GM12874 (cell line): Measurements from ENCODE around the gene CHD9NB.
A peak's percentile ranks its signal among the peaks of the same experiment; 100 is the strongest.

Experiments
- TF ChIP-seq, protein P1 (sequence below): IDR thresholded peaks from 2 replicates; pipeline ENCODE4 v1.5.1; 2011; ENCODE audit warnings: low read depth, mild to moderate bottlenecking, control low read depth, low read length, moderate library complexity; ENCODE audit not compliant: insufficient read depth

Gene CHD9NB

DNA sequence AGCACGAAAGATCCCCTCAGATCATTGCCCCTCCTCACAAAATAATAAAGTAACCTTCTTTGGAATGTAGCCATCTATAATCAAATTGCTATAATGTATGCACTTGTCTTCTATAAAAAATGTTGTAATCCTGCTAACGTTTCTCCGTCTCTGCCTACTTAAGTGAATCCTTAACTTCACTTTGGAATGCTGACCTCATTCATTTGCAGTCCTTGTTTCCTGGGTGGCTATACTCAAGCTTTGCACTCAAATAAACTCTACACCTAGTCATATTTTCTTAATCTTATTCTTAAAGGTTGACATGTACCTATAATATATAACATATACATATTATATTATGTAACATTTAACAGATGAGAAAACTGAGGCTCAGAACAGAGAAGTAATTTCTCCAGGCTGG, 22.7 kb downstream of the CHD9NB start:
- TF ChIP-seq, protein P1, sequence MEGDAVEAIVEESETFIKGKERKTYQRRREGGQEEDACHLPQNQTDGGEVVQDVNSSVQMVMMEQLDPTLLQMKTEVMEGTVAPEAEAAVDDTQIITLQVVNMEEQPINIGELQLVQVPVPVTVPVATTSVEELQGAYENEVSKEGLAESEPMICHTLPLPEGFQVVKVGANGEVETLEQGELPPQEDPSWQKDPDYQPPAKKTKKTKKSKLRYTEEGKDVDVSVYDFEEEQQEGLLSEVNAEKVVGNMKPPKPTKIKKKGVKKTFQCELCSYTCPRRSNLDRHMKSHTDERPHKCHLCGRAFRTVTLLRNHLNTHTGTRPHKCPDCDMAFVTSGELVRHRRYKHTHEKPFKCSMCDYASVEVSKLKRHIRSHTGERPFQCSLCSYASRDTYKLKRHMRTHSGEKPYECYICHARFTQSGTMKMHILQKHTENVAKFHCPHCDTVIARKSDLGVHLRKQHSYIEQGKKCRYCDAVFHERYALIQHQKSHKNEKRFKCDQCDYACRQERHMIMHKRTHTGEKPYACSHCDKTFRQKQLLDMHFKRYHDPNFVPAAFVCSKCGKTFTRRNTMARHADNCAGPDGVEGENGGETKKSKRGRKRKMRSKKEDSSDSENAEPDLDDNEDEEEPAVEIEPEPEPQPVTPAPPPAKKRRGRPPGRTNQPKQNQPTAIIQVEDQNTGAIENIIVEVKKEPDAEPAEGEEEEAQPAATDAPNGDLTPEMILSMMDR = no peak

DNA sequence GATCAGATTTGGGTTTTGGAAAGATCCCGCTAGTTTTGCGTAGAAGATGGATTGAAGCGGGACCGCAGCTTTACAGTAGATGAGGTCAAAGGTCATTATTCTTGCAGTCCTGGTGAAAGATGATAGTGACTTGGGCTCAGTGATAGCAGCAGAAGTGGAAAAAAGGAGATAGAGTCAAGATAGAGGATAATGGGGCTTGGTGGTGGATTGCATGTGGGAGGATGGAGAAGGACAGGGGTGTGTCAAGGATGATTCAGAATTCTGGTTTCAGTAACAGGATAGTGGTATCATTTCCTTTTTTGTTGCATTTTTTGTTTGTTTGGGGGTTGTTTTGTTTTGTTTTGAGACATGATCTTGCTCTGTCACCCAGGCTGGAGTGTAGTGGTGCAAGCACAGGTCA, 28.7 kb downstream of the CHD9NB start:
- TF ChIP-seq, protein P1 = no peak

- TF ChIP-seq, protein P1 = peak; percentile 41; the same call in 1 of the 2 replicates
Measured at GRCh38 chr16:53022374-53022773, 30.3 kb downstream of the CHD9NB start.

GRCh38 chr16:53018834-53019416, 33.8 kb downstream of the CHD9NB start:
- TF ChIP-seq, protein P1 = no peak

DNA sequence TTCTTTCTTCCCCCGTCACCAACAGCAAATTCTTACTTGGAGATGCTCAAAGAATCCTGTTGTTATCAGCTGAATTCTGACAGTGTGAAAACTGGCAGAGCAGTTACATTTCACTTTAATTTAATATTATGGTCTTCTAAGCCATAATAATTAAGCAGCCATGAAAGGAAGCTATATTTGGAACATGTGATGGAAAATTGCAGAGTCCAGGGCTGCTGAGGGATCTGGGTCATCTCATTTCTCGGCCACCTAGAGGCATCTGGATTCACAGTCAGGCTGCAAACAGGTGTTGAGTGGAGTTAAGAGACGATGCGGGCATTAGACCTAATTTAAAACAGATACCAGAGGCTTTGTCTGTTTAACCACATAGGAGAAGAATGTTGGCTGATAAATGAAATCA, 38.4 kb downstream of the CHD9NB start:
- TF ChIP-seq, protein P1 = no peak

DNA sequence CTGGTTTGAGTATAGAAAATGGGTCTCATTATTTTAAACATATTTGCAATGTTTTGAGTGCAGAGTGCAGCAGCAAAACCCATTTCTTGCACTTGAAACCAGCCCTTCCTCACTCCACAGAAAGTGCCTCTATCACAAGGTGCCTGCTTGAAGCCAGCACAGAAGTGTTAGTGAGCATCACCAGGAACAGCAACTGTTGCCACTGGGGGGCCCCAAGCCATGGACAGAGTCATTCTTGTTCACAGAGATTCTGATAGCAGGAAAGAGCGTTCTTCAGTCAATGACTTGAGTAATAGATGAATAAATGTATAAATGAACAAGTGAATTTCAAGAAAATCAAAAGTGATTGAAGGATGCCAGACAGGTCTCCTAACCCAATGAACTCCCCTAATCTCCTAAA, 45.6 kb downstream of the CHD9NB start:
- TF ChIP-seq, protein P1 = no peak

DNA sequence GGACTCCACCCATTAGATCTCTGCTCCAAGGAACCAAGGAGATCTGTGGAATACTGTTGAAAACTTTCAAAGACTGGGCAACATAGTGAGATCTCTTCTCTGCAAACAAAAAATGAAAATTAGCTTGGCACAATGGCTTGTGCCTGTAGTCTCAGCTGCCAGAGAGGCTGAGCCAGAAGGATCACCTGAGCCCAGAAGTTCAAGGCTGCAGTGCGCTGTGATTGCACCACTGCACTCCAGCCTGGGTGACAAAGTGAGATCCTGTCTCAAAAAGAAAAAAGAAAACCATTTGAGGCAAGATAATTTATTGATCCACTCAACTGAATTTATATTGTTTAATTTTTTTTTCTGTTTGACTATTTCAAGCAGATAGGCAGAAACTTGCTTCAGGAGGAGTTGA, 54.8 kb downstream of the CHD9NB start:
- TF ChIP-seq, protein P1 = no peak
